ENCODE data around the gene LCA5L.

- TF ChIP-seq EZH2 (IDR thresholded peaks at IDR 0.05) (no peak), POLR2AphosphoS5 (IDR thresholded peaks at IDR 0.05; ENCODE audit: borderline replicate concordance, low read depth, low read length) (no peak)
Measured at GRCh38 chr21:39364949-39365348, 80.6 kb downstream of the LCA5L start.
